GM18502 (cell line): Measurements from ENCODE around the gene MON1A.
"Not testable (repeated sequence)": the region's sequence is repeated elsewhere in the genome, so short reads cannot be mapped to it uniquely, and the experiment has no call there.

Experiments used
- ATAC-seq: cut with Tn5 transposase; IDR thresholded peaks from one replicate; pipeline ENCODE4 v1.9.1; 2021; ENCODE audit warnings: mild to moderate bottlenecking; ENCODE audit not compliant: unreplicated experiment, poor library complexity

The MON1A gene

GRCh38 chr3:49929291-49930167 is at the start of gene MON1A:
MON1A (minus strand) TSS chr3:49929811; CDS start chr3:49913346, 16,465 bp downstream.
- peak; percentile 88 for ATAC-seq

- no peak for ATAC-seq
Observed at GRCh38 chr3:49976942-49977341, 47.3 kb upstream of the MON1A start.

- ATAC-seq, result no peak
Observed at GRCh38 chr3:49972656-49973055, 43.0 kb upstream of the MON1A start.

GRCh38 chr3:49968346-49968745 is 38.7 kb upstream of the MON1A start:
- no peak for ATAC-seq

- ATAC-seq, result no peak
Observed at GRCh38 chr3:49967291-49967690, 37.7 kb upstream of the MON1A start.

GRCh38 chr3:49966233-49966942 is 36.8 kb upstream of the MON1A start:
- ATAC-seq, result no peak

GRCh38 chr3:49955636-49956035 is 26.0 kb upstream of the MON1A start:
- no peak for ATAC-seq

- ATAC-seq, result no peak
Observed at GRCh38 chr3:49952924-49953323, 23.3 kb upstream of the MON1A start.

GRCh38 chr3:49942651-49943050 is 13.0 kb upstream of the MON1A start:
- ATAC-seq, result no peak

GRCh38 chr3:49940667-49941249 is 11.1 kb upstream of the MON1A start:
- ATAC-seq, result no peak

- ATAC-seq, result peak; percentile 87
Observed at GRCh38 chr3:49939858-49940666, 10.5 kb upstream of the MON1A start, which contains the start of gene RBM6. RBM6 (plus strand) TSS chr3:49940150; CDS start chr3:49962642, 22,492 bp downstream.

- no peak for ATAC-seq
Observed at GRCh38 chr3:49937090-49937489, 7.5 kb upstream of the MON1A start.

GRCh38 chr3:49932281-49932680 is 2.7 kb upstream of the MON1A start:
- not testable (repeated sequence) for ATAC-seq

GRCh38 chr3:49930922-49931321 is 1.3 kb upstream of the MON1A start:
- ATAC-seq, result no peak

- ATAC-seq, result no peak
Observed at GRCh38 chr3:49930168-49930690, 618 bp upstream of the MON1A start.

- ATAC-seq, result no peak
Observed at GRCh38 chr3:49928481-49929017, 1.1 kb downstream of the MON1A start.

- no peak for ATAC-seq
Observed at GRCh38 chr3:49927798-49928197, 1.8 kb downstream of the MON1A start.

- no peak for ATAC-seq
Observed at GRCh38 chr3:49926117-49926728, 3.4 kb downstream of the MON1A start.

GRCh38 chr3:49925485-49925884 is 4.1 kb downstream of the MON1A start:
- no peak for ATAC-seq
